GM21360 (cell line): Measurements from ENCODE around the gene PAQR5.
"Not testable (repeated sequence)": the region's sequence is repeated elsewhere in the genome, so short reads cannot be mapped to it uniquely, and the experiment has no call there.

Experiments
- ATAC-seq: cut with Tn5 transposase; IDR thresholded peaks from one replicate; pipeline ENCODE4 v1.9.1; 2021; ENCODE audit warnings: mild to moderate bottlenecking, moderate library complexity; ENCODE audit not compliant: unreplicated experiment

Gene PAQR5

GRCh38 chr15:69346112-69346511 is 47.4 kb downstream of the PAQR5 start:
- no peak for ATAC-seq

- no peak for ATAC-seq
Observed at GRCh38 chr15:69351333-69351732, 52.6 kb downstream of the PAQR5 start.

- no peak for ATAC-seq
Observed at GRCh38 chr15:69351884-69352283, 53.2 kb downstream of the PAQR5 start.

GRCh38 chr15:69357773-69358771 is 59.4 kb downstream of the PAQR5 start:
- ATAC-seq, result no peak

- no peak for ATAC-seq
Observed at GRCh38 chr15:69358850-69359249, 60.1 kb downstream of the PAQR5 start.

- no peak for ATAC-seq
Observed at GRCh38 chr15:69359722-69360121, 61.0 kb downstream of the PAQR5 start.

- no peak for ATAC-seq
Observed at GRCh38 chr15:69360642-69361041, 61.9 kb downstream of the PAQR5 start.

GRCh38 chr15:69367236-69367635 is 68.5 kb downstream of the PAQR5 start:
- no peak for ATAC-seq

GRCh38 chr15:69369631-69370030 is 70.9 kb downstream of the PAQR5 start:
- ATAC-seq, result no peak

GRCh38 chr15:69373406-69373805 is 74.7 kb downstream of the PAQR5 start:
- ATAC-seq, result no peak

GRCh38 chr15:69375151-69375790 is 76.6 kb downstream of the PAQR5 start:
- no peak for ATAC-seq

- ATAC-seq, result no peak
Observed at GRCh38 chr15:69377216-69377970, 78.7 kb downstream of the PAQR5 start.

- ATAC-seq, result no peak
Observed at GRCh38 chr15:69380100-69380725, 81.5 kb downstream of the PAQR5 start.

GRCh38 chr15:69380726-69381105 is 82.0 kb downstream of the PAQR5 start:
- no peak for ATAC-seq

- not testable (repeated sequence) for ATAC-seq
Observed at GRCh38 chr15:69382176-69382575, 83.5 kb downstream of the PAQR5 start.

- ATAC-seq, result not testable (repeated sequence)
Observed at GRCh38 chr15:69384066-69384465, 85.4 kb downstream of the PAQR5 start.

- ATAC-seq, result no peak
Observed at GRCh38 chr15:69384626-69385598, 86.2 kb downstream of the PAQR5 start.

GRCh38 chr15:69385831-69386230 is 87.1 kb downstream of the PAQR5 start:
- no peak for ATAC-seq

- no peak for ATAC-seq
Observed at GRCh38 chr15:69386284-69386683, 87.6 kb downstream of the PAQR5 start.

- ATAC-seq, result no peak
Observed at GRCh38 chr15:69388260-69388705, 89.6 kb downstream of the PAQR5 start.
